ENCODE measurements around the gene ENKD1.

GRCh38 chr16:67652578-67653127, 13.9 kb downstream of the ENKD1 start:
- TF ChIP-seq EZH2 (IDR thresholded peaks at IDR 0.05) (no peak), CTCF (IDR thresholded peaks at IDR 0.05) (no peak)
